Spleen (tissue), 11 donors: Measurements from ENCODE around the gene PSENEN. TPM values are rescaled to one million over a fixed set of nuclear protein-coding genes. Genes with fewer than 3 reads are reported as not detected.

Experiments
- DNase-seq: peaks from one replicate; pipeline ENCODE4 v3.0.0-alpha.2; 2020
- H3K27ac ChIP-seq, 8 donors: fragments of 200-600 bp; sonication (generic) in 7 of 8; 1 replicate in 4 of 8; 2 replicates in 4 of 8; pipeline versions ENCODE4 v1.5.0 to v1.8.0; 2016 to 2021; ENCODE audit warnings: inconsistent platforms in 4 of 8, mild to moderate bottlenecking in 4 of 8, moderate library complexity in 1 of 8
- H3K27me3 ChIP-seq, 7 donors: fragments of 200-600 bp; sonication (generic) in 6 of 7; replicated peaks in 1 of 7; 1 replicate in 4 of 7; 2 replicates in 3 of 7; pipeline versions ENCODE4 v1.5.0 to v1.8.0; 2016 to 2021; ENCODE audit warnings: inconsistent platforms in 3 of 7, mild to moderate bottlenecking in 1 of 7
- H3K36me3 ChIP-seq, 6 donors: fragments of 200-600 bp; sonication (generic) in 5 of 6; 1 replicate in 4 of 6; 2 replicates in 2 of 6; pipeline versions ENCODE4 v1.5.0 to v1.8.0; 2016 to 2021; ENCODE audit warnings: inconsistent platforms in 2 of 6
- H3K4me1 ChIP-seq, 6 donors: fragments of 200-600 bp; sonication (generic) in 5 of 6; 1 replicate in 3 of 6; 2 replicates in 3 of 6; pipeline versions ENCODE4 v1.5.0 to v1.8.0; 2016 to 2021; ENCODE audit warnings: inconsistent platforms in 3 of 6
- H3K4me3 ChIP-seq, 8 donors: fragments of 200-600 bp; sonication (generic) in 7 of 8; 1 replicate in 4 of 8; 2 replicates in 4 of 8; pipeline versions ENCODE4 v1.5.0 to v1.8.0; 2016 to 2021; ENCODE audit warnings: inconsistent platforms in 4 of 8, mild to moderate bottlenecking in 4 of 8, moderate library complexity in 2 of 8
- H3K9me3 ChIP-seq, 8 donors: fragments of 200-600 bp; sonication (generic) in 7 of 8; 1 replicate in 4 of 8; 2 replicates in 4 of 8; pipeline versions ENCODE4 v1.5.0 to v1.8.0; 2016 to 2021; ENCODE audit warnings: inconsistent platforms in 4 of 8
- CTCF ChIP-seq, 11 experiments: fragments of 200-600 bp in 7 of 11; fragments of 450-650 bp in 4 of 11; sonication (generic) in 4 of 11; IDR thresholded peaks in 8 of 11; conservative IDR thresholded peaks in 3 of 11; 1 replicate in 7 of 11; 2 replicates in 4 of 11; pipeline versions ENCODE4 v1.4.0 to v1.8.0; 2016 to 2021; ENCODE audit warnings: antibody characterized with exemption in 11 of 11, inconsistent platforms in 4 of 11, mild to moderate bottlenecking in 1 of 11
- POLR2A ChIP-seq, 3 donors: fragments of 450-650 bp; IDR thresholded peaks; one replicate each; pipeline ENCODE4 v1.5.1; 2017; ENCODE audit warnings: antibody characterized with exemption in 3 of 3, mild to moderate bottlenecking in 1 of 3
- POLR2AphosphoS5 ChIP-seq, 3 donors: sonication (generic); formaldehyde crosslinking; IDR thresholded peaks; one replicate each; pipeline ENCODE4 v1.5.1; 2017; ENCODE audit warnings: antibody characterized with exemption in 3 of 3
- WGBS, 5 donors: extraction: QIAGEN DNeasy Blood & Tissue Kit in 3 of 5; methylation state at CpG; one replicate each; pipeline versions ENCODE4 v1.1.5 to v1.1.7; 2013 to 2018; 5-methylcytosine and 5-hydroxymethylcytosine counted together
- intact Hi-C: fragments of 100-400 bp; cut with DNase I; formaldehyde crosslinking; loops from one replicate; pipeline ENCODE4 v1.15.0; 2023; ENCODE audit warnings: low total_unique reads
- polyA plus RNA-seq, 3 donors: library from polyadenylated mRNA; stranded (reverse); fragments of 200-250 nt; gene quantifications; one replicate each; pipeline ENCODE4 v1.2.1, GENCODE V29; 2013
- total RNA-seq, 7 donors: library from RNA; depleted of rRNA in 3 of 7; stranded (reverse); fragments of >200 nt in 3 of 7; fragmentation: NEBNext Ultra II Directional in 4 of 7; extraction: Animal tissue kit (Norgen Biotek cat#: 25700) in 4 of 7; gene quantifications; one replicate each; pipeline versions ENCODE4 v1.1.0 to v1.2.1, GENCODE V29; 2016 to 2021
- donor health status: healthy with polysubstance abuse.
- donor health status: DM: no; HTN: no; CAD: no; lungs with moderate emphysema.
- donor health status: DM: no; HTN: no; CAD: no.
- donor health status: Bipolar disorder and iron deficiency.
- donor health status: healthy.
- donor health status: DM: no; HTN: no; CAD: no.
- donor health status: DM: yes; HTN: yes; CAD: no.

PSENEN gene
- total and polyA plus RNA-seq, 10 donors: 37.5 to 71.3 (median 51.0) TPM

GRCh38 chr19:35751839-35752745 lies 6.6 kb downstream of the PSENEN start:
- TF ChIP-seq CTCF (IDR thresholded peaks at IDR 0.05 in 8 of 11, conservative IDR thresholded peaks at IDR 0.05 in 3 of 11) (no peak), POLR2AphosphoS5 (IDR thresholded peaks at IDR 0.05) (no peak), POLR2A (IDR thresholded peaks at IDR 0.05) (no peak)
- DNase-seq: peak; percentile 75
- Histone ChIP-seq H3K4me3 (no peak overlapping the region), H3K36me3 (peaks cover 0 to 44% (median 29%) of the 10 kb centered on the region in 6 donors), H3K9me3 (no peaks in the 10 kb centered on the region), H3K27ac (no peak overlapping the region), H3K27me3 (peaks cover 0 to 21% (median 4%) of the 10 kb centered on the region in 7 donors), H3K4me1 (peaks cover 30 to 61% (median 45%) of the 10 kb centered on the region in 6 donors)
- 86 to 95% (median 89%) methylated on average over 13 to 14 of the region's 14 CpGs for WGBS, 5 donors
- intact Hi-C loops: no loop called here

GRCh38 chr19:35752746-35753350 lies 7.4 kb downstream of the PSENEN start:
- no peak for TF ChIP-seq POLR2A (IDR thresholded peaks at IDR 0.05)
- peak in 1 of 3 donors; percentile 11 for TF ChIP-seq POLR2AphosphoS5 (IDR thresholded peaks at IDR 0.05)
- no peak for TF ChIP-seq CTCF (IDR thresholded peaks at IDR 0.05 in 8 of 11, conservative IDR thresholded peaks at IDR 0.05 in 3 of 11)
- WGBS, 5 donors: 96 to 98% (median 96%) methylated on average over 18 to 20 of the region's 20 CpGs
- peaks cover 30 to 59% (median 46%) of the 10 kb centered on the region in 6 donors for H3K4me1 ChIP-seq
- H3K4me3 ChIP-seq: no peak overlapping the region
- peak; percentile 69 for DNase-seq
- H3K9me3 ChIP-seq: no peaks in the 10 kb centered on the region
- no peak overlapping the region for H3K27ac ChIP-seq
- H3K36me3 ChIP-seq: peaks cover 0 to 44% (median 29%) of the 10 kb centered on the region in 6 donors
- peaks cover 0 to 23% (median 4%) of the 10 kb centered on the region in 7 donors for H3K27me3 ChIP-seq
- intact Hi-C loops: no loop called here

GRCh38 chr19:35753634-35754369 lies 8.4 kb downstream of the PSENEN start:
- intact Hi-C loops: no loop called here
- DNase-seq: peak; percentile 37
- Histone ChIP-seq H3K36me3 (peaks cover 0 to 44% (median 29%) of the 10 kb centered on the region in 6 donors), H3K4me3 (no peak overlapping the region), H3K27ac (no peak overlapping the region), H3K9me3 (no peaks in the 10 kb centered on the region), H3K4me1 (peaks cover 30 to 59% (median 46%) of the 10 kb centered on the region in 6 donors), H3K27me3 (peaks cover 0 to 23% (median 4%) of the 10 kb centered on the region in 7 donors)
- WGBS, 5 donors: 89 to 99% (median 97%) methylated on average over 11 to 20 of the region's 20 CpGs
- peak in 1 of 3 donors; percentile 44 for TF ChIP-seq POLR2AphosphoS5 (IDR thresholded peaks at IDR 0.05)
- TF ChIP-seq POLR2A (IDR thresholded peaks at IDR 0.05): no peak

- intact Hi-C loops: no loop called here
- Histone ChIP-seq H3K27ac (peak overlapping the region in 2 of 8 donors; percentile 96 to 98), H3K27me3 (peaks cover 0 to 23% (median 4%) of the 10 kb centered on the region in 7 donors), H3K4me1 (peaks cover 28 to 59% (median 45%) of the 10 kb centered on the region in 6 donors), H3K4me3 (no peak overlapping the region), H3K9me3 (no peaks in the 10 kb centered on the region), H3K36me3 (peaks cover 0 to 44% (median 29%) of the 10 kb centered on the region in 6 donors)
- no peak for DNase-seq
- TF ChIP-seq POLR2A (IDR thresholded peaks at IDR 0.05) (no peak), CTCF (IDR thresholded peaks at IDR 0.05 in 8 of 11, conservative IDR thresholded peaks at IDR 0.05 in 3 of 11) (no peak), POLR2AphosphoS5 (IDR thresholded peaks at IDR 0.05) (no peak)
- WGBS, 5 donors: 88 to 94% (median 90%) methylated on average over 13 of the region's 13 CpGs
Measured at GRCh38 chr19:35754370-35755130, 9.1 kb downstream of the PSENEN start.
